Lung (tissue), 12 donors: ENCODE results near the gene ETHE1. TPM values are rescaled to one million over a fixed set of nuclear protein-coding genes. Genes with fewer than 3 reads are reported as not detected.

ENCODE experiments used
- ATAC-seq: fragments of 200-7000 bp; cut with Tn5 transposase; one replicate; pipeline ENCODE4 v1.9.1; 2020; ENCODE audit warnings: moderate number of reproducible peaks; ENCODE audit not compliant: insufficient read depth, low FRiP score
- DNase-seq, 3 donors: peaks; one replicate each; pipeline ENCODE4 v3.0.0-alpha.2; 2013 to 2017
- H3K27ac ChIP-seq, 2 donors: one replicate each; pipeline ENCODE4 v1.5.1; 2013; ENCODE audit warnings: mild to moderate bottlenecking in 2 of 2, moderate library complexity in 2 of 2, control low read depth in 1 of 2, inconsistent platforms in 1 of 2, low read depth in 1 of 2, low read length in 1 of 2
- H3K27me3 ChIP-seq, 3 donors: one replicate each; pipeline ENCODE4 v1.5.1; 2013; ENCODE audit warnings: low read length in 2 of 3; ENCODE audit not compliant: control insufficient read depth in 3 of 3, insufficient read depth in 3 of 3
- H3K36me3 ChIP-seq, 4 donors: one replicate each; pipeline ENCODE4 v1.5.1; 2013; ENCODE audit warnings: low read length in 4 of 4, mild to moderate bottlenecking in 1 of 4, moderate library complexity in 1 of 4; ENCODE audit not compliant: control insufficient read depth in 4 of 4, insufficient read depth in 4 of 4
- H3K4me1 ChIP-seq, 5 donors: one replicate each; pipeline ENCODE4 v1.5.1; 2013; ENCODE audit warnings: low read length in 5 of 5, mild to moderate bottlenecking in 2 of 5, moderate library complexity in 1 of 5; ENCODE audit not compliant: control insufficient read depth in 5 of 5, insufficient read depth in 5 of 5
- H3K4me3 ChIP-seq: one replicate; pipeline ENCODE4 v1.5.1; 2013; ENCODE audit warnings: mild to moderate bottlenecking, control low read depth, moderate library complexity
- H3K9ac ChIP-seq, 2 donors: one replicate each; pipeline ENCODE4 v1.5.1; 2013; ENCODE audit warnings: low read length in 2 of 2, control low read depth in 1 of 2; ENCODE audit not compliant: insufficient read depth in 1 of 2
- H3K9me3 ChIP-seq, 4 donors: one replicate each; pipeline ENCODE4 v1.5.1; 2013; ENCODE audit warnings: low read length in 3 of 4, mild to moderate bottlenecking in 1 of 4, moderate library complexity in 1 of 4; ENCODE audit not compliant: control insufficient read depth in 4 of 4, insufficient read depth in 3 of 4
- CTCF ChIP-seq: IDR thresholded peaks from 2 replicates; pipeline ENCODE4 v1.5.1; 2012; ENCODE audit warnings: mild to moderate bottlenecking; ENCODE audit errors: control extremely low read depth, extremely low read depth
- WGBS, 2 donors: extraction: QIAGEN DNeasy Blood & Tissue Kit; methylation state at CpG; one replicate each; pipeline ENCODE4 v1.1.7; 2013; 5-methylcytosine and 5-hydroxymethylcytosine counted together
- polyA plus RNA-seq, 2 donors: library from polyadenylated mRNA; stranded (reverse); fragments of 200-250 nt; gene quantifications; one replicate each; pipeline ENCODE4 v1.2.1, GENCODE V29; 2013
- total RNA-seq, 2 donors: library from RNA; depleted of rRNA in 1 of 2; stranded (reverse); fragments of >200 nt in 1 of 2; gene quantifications; one replicate each; pipeline ENCODE4 v1.2.1, GENCODE V29; 2014 to 2021
- donor health status: control.
- donor health status: control.
- donor health status: Bipolar disorder and iron deficiency.
- donor health status: healthy.
- donor health status: DM: yes; HTN: yes; CAD: no.

ETHE1 gene
- total and polyA plus RNA-seq, 4 donors, result 15.0 to 76.9 (median 37.5) TPM

- DNase-seq, result no peak
- Histone ChIP-seq H3K4me3 (no peak overlapping the region), H3K27ac (no peak overlapping the region), H3K4me1 (no peaks in the 10 kb centered on the region), H3K9me3 (peaks cover 0 to 4% (median 1%) of the 10 kb centered on the region in 4 donors), H3K36me3 (peaks cover 6 to 43% (median 36%) of the 10 kb centered on the region in 4 donors), H3K27me3 (no peaks in the 10 kb centered on the region), H3K9ac (no peak overlapping the region)
- ATAC-seq, result no peak
- no peak for TF ChIP-seq CTCF
- WGBS, 2 donors, result 97% methylated on average over 5 of the region's 5 CpGs
Measured at GRCh38 chr19:43541920-43542650, 15.1 kb upstream of the ETHE1 start.

GRCh38 chr19:43540381-43540780, 13.4 kb upstream of the ETHE1 start:
- ATAC-seq (no peak), DNase-seq (no peak)
- H3K4me1 ChIP-seq, result peaks cover 0 to 8% (median 0%) of the 10 kb centered on the region in 5 donors
- peaks cover 0 to 4% (median 1%) of the 10 kb centered on the region in 4 donors for H3K9me3 ChIP-seq
- H3K27me3 ChIP-seq, result no peaks in the 10 kb centered on the region
- peaks cover 6 to 43% (median 34%) of the 10 kb centered on the region in 4 donors for H3K36me3 ChIP-seq
- no peak overlapping the region for H3K4me3 ChIP-seq
- WGBS, 2 donors, result 93 to 97% methylated on average over 3 of the region's 3 CpGs
- TF ChIP-seq CTCF, result no peak
- no peak overlapping the region for H3K9ac ChIP-seq
- H3K27ac ChIP-seq, result no peak overlapping the region

- Histone ChIP-seq H3K27ac (no peak overlapping the region), H3K36me3 (peaks cover 6 to 40% (median 31%) of the 10 kb centered on the region in 4 donors), H3K27me3 (no peaks in the 10 kb centered on the region), H3K9ac (no peak overlapping the region), H3K9me3 (peaks cover 0 to 4% (median 1%) of the 10 kb centered on the region in 4 donors), H3K4me3 (no peak overlapping the region), H3K4me1 (peaks cover 0 to 14% (median 0%) of the 10 kb centered on the region in 5 donors)
- DNase-seq, result no peak
- no peak for ATAC-seq
- TF ChIP-seq CTCF, result no peak
Measured at GRCh38 chr19:43538922-43539321, 11.9 kb upstream of the ETHE1 start.
